ENCODE results near the gene ESRP2.

DNA sequence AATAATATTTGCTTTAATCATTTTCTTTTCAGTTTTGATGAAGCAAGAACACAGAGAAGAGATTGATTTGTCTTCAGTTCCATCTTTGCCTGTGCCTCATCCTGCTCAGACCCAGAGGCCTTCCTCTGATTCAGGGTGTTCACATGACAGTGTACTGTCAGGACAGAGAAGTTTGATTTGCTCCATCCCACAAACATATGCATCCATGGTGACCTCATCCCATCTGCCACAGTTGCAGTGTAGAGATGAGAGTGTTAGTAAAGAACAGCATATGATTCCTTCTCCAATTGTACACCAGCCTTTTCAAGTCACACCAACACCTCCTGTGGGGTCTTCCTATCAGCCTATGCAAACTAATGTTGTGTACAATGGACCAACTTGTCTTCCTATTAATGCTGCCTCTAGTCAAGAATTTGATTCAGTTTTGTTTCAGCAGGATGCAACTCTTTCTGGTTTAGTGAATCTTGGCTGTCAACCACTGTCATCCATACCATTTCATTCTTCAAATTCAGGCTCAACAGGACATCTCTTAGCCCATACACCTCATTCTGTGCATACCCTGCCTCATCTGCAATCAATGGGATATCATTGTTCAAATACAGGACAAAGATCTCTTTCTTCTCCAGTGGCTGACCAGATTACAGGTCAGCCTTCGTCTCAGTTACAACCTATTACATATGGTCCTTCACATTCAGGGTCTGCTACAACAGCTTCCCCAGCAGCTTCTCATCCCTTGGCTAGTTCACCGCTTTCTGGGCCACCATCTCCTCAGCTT is 45.0 kb downstream of the ESRP2 start:
- TF ChIP-seq, protein P1, sequence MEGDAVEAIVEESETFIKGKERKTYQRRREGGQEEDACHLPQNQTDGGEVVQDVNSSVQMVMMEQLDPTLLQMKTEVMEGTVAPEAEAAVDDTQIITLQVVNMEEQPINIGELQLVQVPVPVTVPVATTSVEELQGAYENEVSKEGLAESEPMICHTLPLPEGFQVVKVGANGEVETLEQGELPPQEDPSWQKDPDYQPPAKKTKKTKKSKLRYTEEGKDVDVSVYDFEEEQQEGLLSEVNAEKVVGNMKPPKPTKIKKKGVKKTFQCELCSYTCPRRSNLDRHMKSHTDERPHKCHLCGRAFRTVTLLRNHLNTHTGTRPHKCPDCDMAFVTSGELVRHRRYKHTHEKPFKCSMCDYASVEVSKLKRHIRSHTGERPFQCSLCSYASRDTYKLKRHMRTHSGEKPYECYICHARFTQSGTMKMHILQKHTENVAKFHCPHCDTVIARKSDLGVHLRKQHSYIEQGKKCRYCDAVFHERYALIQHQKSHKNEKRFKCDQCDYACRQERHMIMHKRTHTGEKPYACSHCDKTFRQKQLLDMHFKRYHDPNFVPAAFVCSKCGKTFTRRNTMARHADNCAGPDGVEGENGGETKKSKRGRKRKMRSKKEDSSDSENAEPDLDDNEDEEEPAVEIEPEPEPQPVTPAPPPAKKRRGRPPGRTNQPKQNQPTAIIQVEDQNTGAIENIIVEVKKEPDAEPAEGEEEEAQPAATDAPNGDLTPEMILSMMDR (IDR thresholded peaks at IDR 0.05), result no peak
- TF ChIP-seq POLR2A (IDR thresholded peaks at IDR 0.05), result no peak
